GM11168 (cell line): ENCODE results near the gene ELK3.

Source experiments
- in situ Hi-C: fragments of 300-500 bp; cut with MboI; formaldehyde crosslinking; loops from one replicate; pipeline ENCODE4 v1.12.0; 2022; ENCODE audit warnings: low sequenced_read_pairs; ENCODE audit not compliant: unreplicated experiment

Gene ELK3

GRCh38 chr12:96208801-96209549, 14.8 kb downstream of the ELK3 start:
- in situ Hi-C loops, result loop anchor here (25.0 kb wide), 1 partner anchor 297 kb away; no protein-coding TSS in a partner anchor

- in situ Hi-C loops, result loop anchor here (5.0 to 25.0 kb wide), 3 partner anchors 143 to 304 kb away; no protein-coding TSS in a partner anchor
These were observed 16.3 kb downstream of the ELK3 start for GRCh38 chr12:96210376-96211055.

- in situ Hi-C loops, result loop anchor here (5.0 to 25.0 kb wide), 3 partner anchors 145 to 303 kb away; no protein-coding TSS in a partner anchor
These were observed 17.8 kb downstream of the ELK3 start for GRCh38 chr12:96211988-96212387.

GRCh38 chr12:96212456-96213375, 18.5 kb downstream of the ELK3 start:
- in situ Hi-C loops, result loop anchor here (5.0 to 25.0 kb wide), 3 partner anchors 145 to 302 kb away; no protein-coding TSS in a partner anchor

GRCh38 chr12:96213869-96214268, 19.7 kb downstream of the ELK3 start:
- in situ Hi-C loops, result loop anchor here (5.0 to 25.0 kb wide), 3 partner anchors 147 to 302 kb away; no protein-coding TSS in a partner anchor

GRCh38 chr12:96215919-96216273, 21.7 kb downstream of the ELK3 start:
- in situ Hi-C loops, result loop anchor here (10.0 to 25.0 kb wide), 2 partner anchors 299 to 304 kb away; no protein-coding TSS in a partner anchor

- in situ Hi-C loops, result loop anchor here (10.0 to 25.0 kb wide), 2 partner anchors 296 to 307 kb away; no protein-coding TSS in a partner anchor
These were observed 25.0 kb downstream of the ELK3 start for GRCh38 chr12:96218989-96219678.

GRCh38 chr12:96219700-96220206, 25.6 kb downstream of the ELK3 start:
- in situ Hi-C loops, result loop anchor here (10.0 to 25.0 kb wide), 2 partner anchors 295 to 307 kb away; no protein-coding TSS in a partner anchor

GRCh38 chr12:96220902-96221301, 26.7 kb downstream of the ELK3 start:
- in situ Hi-C loops, result loop anchor here (25.0 kb wide), 1 partner anchor 309 kb away; no protein-coding TSS in a partner anchor

GRCh38 chr12:96221391-96221790, 27.2 kb downstream of the ELK3 start:
- in situ Hi-C loops, result loop anchor here (25.0 kb wide), 1 partner anchor 309 kb away; no protein-coding TSS in a partner anchor

GRCh38 chr12:96223411-96224218, 29.4 kb downstream of the ELK3 start:
- in situ Hi-C loops, result loop anchor here (25.0 kb wide), 1 partner anchor 311 kb away; no protein-coding TSS in a partner anchor

- in situ Hi-C loops, result loop anchor here (25.0 kb wide), 1 partner anchor 312 kb away; no protein-coding TSS in a partner anchor
These were observed 30.0 kb downstream of the ELK3 start for GRCh38 chr12:96224219-96224615.

GRCh38 chr12:96225044-96225855, 31.1 kb downstream of the ELK3 start:
- in situ Hi-C loops, result no loop called here

GRCh38 chr12:96225994-96226399, 31.8 kb downstream of the ELK3 start:
- in situ Hi-C loops, result no loop called here

GRCh38 chr12:96226401-96226800, 32.2 kb downstream of the ELK3 start:
- in situ Hi-C loops, result no loop called here

GRCh38 chr12:96226801-96227348, 32.7 kb downstream of the ELK3 start:
- in situ Hi-C loops, result no loop called here
